Ovary (tissue), 3 donors: ENCODE results near the gene LMBR1L.

Experiments
- CTCF ChIP-seq, 3 donors: fragments of 450-650 bp in 2 of 3; fragments of 200-600 bp in 1 of 3; IDR thresholded peaks; one replicate each; pipeline versions ENCODE4 v1.5.1 to v1.8.0; 2016 to 2022; ENCODE audit warnings: antibody characterized with exemption in 3 of 3, mild to moderate bottlenecking in 1 of 3
- POLR2A ChIP-seq: fragments of 450-650 bp; IDR thresholded peaks from one replicate; pipeline ENCODE4 v1.6.1; 2017; ENCODE audit warnings: antibody characterized with exemption, mild to moderate bottlenecking, moderate library complexity
- donor health status: DM: no; HTN: no; CAD: no.

- no peak for TF ChIP-seq CTCF (IDR thresholded peaks at IDR 0.05)
- TF ChIP-seq POLR2A, result no peak
These were observed 49.4 kb downstream of the LMBR1L start for GRCh38 chr12:49061157-49061650.
